Kidney epithelial cell (primary cell): ENCODE data around the gene USP32. TPM values are rescaled to one million over a fixed set of nuclear protein-coding genes. Genes with fewer than 3 reads are reported as not detected.
"Not testable (repeated sequence)": the region's sequence is repeated elsewhere in the genome, so short reads cannot be mapped to it uniquely, and the experiment has no call there.

Experiments
- DNase-seq: peaks from one replicate; pipeline ENCODE4 v3.0.0-alpha.2; 2010; ENCODE audit warnings: low read depth
- H3K27me3 ChIP-seq: 2 replicates; pipeline ENCODE4 v1.6.0; 2011; ENCODE audit warnings: low read length; ENCODE audit not compliant: control insufficient read depth, insufficient read depth
- H3K36me3 ChIP-seq: 2 replicates; pipeline ENCODE4 v1.5.1; 2011; ENCODE audit warnings: low read length; ENCODE audit not compliant: control insufficient read depth, insufficient read depth
- H3K4me3 ChIP-seq: 2 replicates; pipeline ENCODE4 v1.5.1; 2011; ENCODE audit warnings: low read depth, mild to moderate bottlenecking, control low read depth, low read length
- CTCF ChIP-seq: IDR thresholded peaks from 2 replicates; pipeline ENCODE4 v1.5.1; 2011; ENCODE audit warnings: mild to moderate bottlenecking, moderate library complexity, low read length, control low read depth, inconsistent platforms; ENCODE audit not compliant: insufficient read depth, poor library complexity, severe bottlenecking
- total RNA-seq: library from RNA; depleted of rRNA; stranded (reverse); fragments of >200 nt; gene quantifications from 2 replicates; pipeline ENCODE4 v1.2.3, GENCODE V29; 2015

USP32 gene
- 31.4 and 37.2 TPM in 2 replicates for total RNA-seq

GRCh38 chr17:60392042-60392844 lies at the start of gene USP32:
Gene USP32 (minus strand): TSS chr17:60392133. CDS start chr17:60391939, 194 bp downstream.
- no peak for TF ChIP-seq CTCF
- H3K4me3 ChIP-seq = peak within 1 kb of the TSS; percentile 61
- H3K27me3 ChIP-seq = no peaks in the 10 kb centered on the region
- H3K36me3 ChIP-seq = no peaks in the 10 kb centered on the region
- peak; percentile 82 for DNase-seq

DNA sequence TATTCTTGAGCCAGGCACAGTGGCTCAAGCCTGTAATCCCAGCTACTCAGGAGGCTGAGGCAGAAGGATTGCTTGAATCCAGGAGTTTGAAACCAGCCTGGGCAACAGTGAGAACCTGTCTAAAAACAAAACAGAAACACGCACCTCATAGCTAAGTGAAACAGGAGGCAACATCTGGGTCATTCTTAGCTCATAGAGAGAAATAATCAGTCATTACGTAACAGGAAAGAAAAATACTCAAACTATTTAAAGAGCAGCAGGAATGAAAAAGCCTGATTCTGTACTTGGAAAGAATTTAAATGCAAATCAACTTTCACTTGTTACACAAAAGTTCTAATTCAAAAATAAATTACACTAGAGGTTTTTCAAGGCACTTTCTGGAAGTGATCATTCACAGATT lies 47.6 kb upstream of the USP32 start:
- H3K27me3 ChIP-seq = no peaks in the 10 kb centered on the region
- H3K4me3 ChIP-seq = no peak overlapping the region
- TF ChIP-seq CTCF = no peak
- no peaks in the 10 kb centered on the region for H3K36me3 ChIP-seq
- no peak for DNase-seq

DNA sequence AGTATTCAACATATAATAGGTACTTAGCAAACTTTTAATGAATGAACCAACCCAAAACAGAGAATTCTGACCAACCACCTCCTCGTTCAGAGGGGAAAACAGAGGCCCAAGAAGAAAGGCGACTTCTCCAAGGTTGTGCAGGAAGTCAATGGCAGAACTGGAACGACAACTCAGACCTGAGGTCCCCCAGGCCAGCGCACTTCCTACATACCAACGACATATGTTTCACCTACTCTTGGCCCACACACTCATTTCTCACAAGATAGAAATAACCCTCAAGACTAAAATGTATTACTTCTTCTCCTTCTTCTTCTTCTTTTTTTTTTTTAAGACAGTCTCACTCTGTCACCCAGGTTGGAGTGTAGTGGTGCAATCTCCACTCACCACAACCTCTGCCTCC lies 44.7 kb upstream of the USP32 start:
- TF ChIP-seq CTCF = no peak
- H3K36me3 ChIP-seq = no peaks in the 10 kb centered on the region
- H3K4me3 ChIP-seq = no peak overlapping the region
- no peaks in the 10 kb centered on the region for H3K27me3 ChIP-seq
- DNase-seq = no peak

DNA sequence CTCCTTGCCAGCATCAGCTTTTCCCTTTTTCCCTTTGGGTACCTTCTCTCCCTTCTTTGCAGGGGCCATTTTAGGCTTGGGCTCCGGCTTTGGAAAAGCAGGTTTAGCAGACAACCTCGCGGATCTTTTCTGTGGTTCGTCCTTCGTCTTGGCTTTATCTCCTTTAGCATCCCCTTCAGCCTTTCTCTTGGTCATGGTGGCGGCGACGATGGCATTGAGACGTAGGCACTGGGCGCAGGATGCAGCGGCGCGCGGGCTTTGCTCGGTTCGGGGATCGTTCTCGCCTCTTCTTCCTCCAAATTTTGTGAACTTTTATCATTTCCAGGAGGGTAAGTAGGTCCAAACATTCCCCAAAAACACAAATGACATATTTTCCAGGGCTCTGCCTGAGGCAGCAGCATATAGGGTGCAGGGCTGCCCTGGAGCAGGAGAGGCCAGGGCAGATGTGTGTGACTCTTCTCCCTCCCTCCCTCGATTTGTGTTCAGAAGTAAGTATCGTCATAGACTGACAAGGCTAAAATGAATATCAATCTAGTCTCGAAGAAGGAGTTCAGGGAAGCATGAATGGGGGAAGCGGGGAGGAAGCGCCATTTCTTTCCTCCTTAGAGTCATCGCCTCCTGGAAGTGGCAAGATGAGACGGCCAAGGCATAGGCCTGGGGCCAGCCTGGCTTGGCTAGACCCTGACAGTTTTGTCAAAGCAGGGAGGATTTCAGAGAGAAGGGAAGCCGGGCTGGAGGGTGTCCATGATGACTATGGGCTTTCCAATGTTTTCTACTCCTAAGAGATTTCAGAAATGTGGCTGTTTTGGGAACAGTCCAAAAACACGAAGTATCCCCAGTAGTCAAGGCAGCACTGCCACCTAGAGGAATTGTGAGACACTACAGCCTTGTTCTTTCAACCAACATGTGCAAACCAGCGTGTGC lies 43.6 kb upstream of the USP32 start:
- peak; percentile 70 for TF ChIP-seq CTCF
- no peak for DNase-seq
- Histone ChIP-seq H3K36me3 (no peaks in the 10 kb centered on the region), H3K27me3 (no peaks in the 10 kb centered on the region), H3K4me3 (no peak overlapping the region)

DNA sequence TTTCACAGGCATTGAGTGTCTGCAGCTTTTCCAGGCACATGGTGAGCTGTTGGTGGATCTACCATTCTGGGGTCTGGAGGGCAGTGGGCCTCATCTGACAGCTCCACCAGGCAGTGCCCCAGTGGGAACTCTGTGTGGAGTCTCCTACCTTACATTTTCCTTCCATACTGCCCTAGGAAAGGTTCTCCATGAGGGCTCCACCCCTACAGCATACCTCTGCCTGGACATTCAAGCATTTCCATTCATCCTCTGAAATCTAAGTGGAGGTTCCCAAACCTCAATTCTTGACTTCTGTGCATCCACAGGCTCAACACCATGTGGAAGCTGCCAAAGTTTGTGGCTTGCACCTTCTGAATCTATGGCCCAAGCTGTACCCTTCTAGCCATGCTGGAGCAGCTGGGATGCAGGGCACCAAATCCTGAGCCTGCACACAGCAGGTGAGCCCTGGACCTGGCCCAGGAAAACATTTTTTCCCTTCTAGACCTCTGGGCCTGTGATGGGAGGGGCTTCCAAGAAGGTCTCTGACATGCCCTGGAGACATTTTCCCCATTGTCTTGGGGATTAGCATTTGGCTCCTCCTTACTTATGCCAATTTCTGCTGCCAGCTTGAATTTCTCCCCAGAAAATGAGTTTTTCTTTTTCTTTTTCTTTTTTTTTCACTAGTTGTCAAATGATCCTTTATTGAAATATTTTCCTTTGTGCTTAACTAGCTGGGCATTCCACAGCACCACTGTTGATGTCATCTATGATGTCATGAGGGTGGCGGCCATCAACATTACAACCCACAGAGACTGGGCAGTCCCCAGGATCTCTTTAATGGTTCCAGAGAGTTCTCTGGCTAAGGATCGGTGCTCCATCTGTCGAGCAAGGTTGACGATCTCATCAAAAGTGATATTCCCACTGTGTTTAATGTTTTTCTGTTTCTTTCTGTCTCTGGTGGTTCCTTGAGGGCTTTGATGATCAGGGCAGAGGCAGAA lies 41.4 kb upstream of the USP32 start:
- not testable (repeated sequence) for H3K36me3 ChIP-seq, H3K27me3 ChIP-seq, DNase-seq, H3K4me3 ChIP-seq

GRCh38 chr17:60430561-60430960 lies 38.6 kb upstream of the USP32 start:
- H3K4me3 ChIP-seq, H3K36me3 ChIP-seq, DNase-seq, H3K27me3 ChIP-seq: not testable (repeated sequence)

- H3K27me3 ChIP-seq, H3K36me3 ChIP-seq, H3K4me3 ChIP-seq, DNase-seq: not testable (repeated sequence)
Observed at GRCh38 chr17:60428491-60428890, 36.6 kb upstream of the USP32 start.
